GM18508 (cell line): ENCODE data around the gene LEO1.
A peak's percentile ranks its signal among the peaks of the same experiment; 100 is the strongest.

Experiments
- ATAC-seq: cut with Tn5 transposase; IDR thresholded peaks from one replicate; pipeline ENCODE4 v1.9.1; 2021; ENCODE audit warnings: moderate number of reproducible peaks; ENCODE audit not compliant: insufficient read depth, unreplicated experiment

LEO1 gene

GRCh38 chr15:51935466-51936104, 36.0 kb downstream of the LEO1 start:
- peak; percentile 80 for ATAC-seq

GRCh38 chr15:51932161-51932560, 39.4 kb downstream of the LEO1 start:
- ATAC-seq, result no peak

GRCh38 chr15:51931638-51932037, 39.9 kb downstream of the LEO1 start:
- no peak for ATAC-seq

- no peak for ATAC-seq
Observed at GRCh38 chr15:51931016-51931415, 40.6 kb downstream of the LEO1 start.

GRCh38 chr15:51926809-51927208, 44.8 kb downstream of the LEO1 start:
- no peak for ATAC-seq

- no peak for ATAC-seq
Observed at GRCh38 chr15:51924156-51925068, 47.2 kb downstream of the LEO1 start.

- no peak for ATAC-seq
Observed at GRCh38 chr15:51917493-51917892, 54.1 kb downstream of the LEO1 start.

- no peak for ATAC-seq
Observed at GRCh38 chr15:51912528-51912927, 59.0 kb downstream of the LEO1 start.

- ATAC-seq, result no peak
Observed at GRCh38 chr15:51909584-51909983, 62.0 kb downstream of the LEO1 start.

- ATAC-seq, result no peak
Observed at GRCh38 chr15:51908316-51908715, 63.3 kb downstream of the LEO1 start.

GRCh38 chr15:51907136-51907862, 64.3 kb downstream of the LEO1 start:
- no peak for ATAC-seq

- no peak for ATAC-seq
Observed at GRCh38 chr15:51904931-51905330, 66.6 kb downstream of the LEO1 start.

- ATAC-seq, result no peak
Observed at GRCh38 chr15:51904421-51904820, 67.2 kb downstream of the LEO1 start.

GRCh38 chr15:51889486-51889885, 82.1 kb downstream of the LEO1 start:
- no peak for ATAC-seq

- ATAC-seq, result no peak
Observed at GRCh38 chr15:51888593-51889195, 82.9 kb downstream of the LEO1 start.
